ENCODE data around the gene SRSF8. TPM values are rescaled to one million over a fixed set of nuclear protein-coding genes. Genes with fewer than 3 reads are reported as not detected.

Gene SRSF8
- total RNA-seq, 1 experiment from 2014 or later, result 31.0 TPM

DNA sequence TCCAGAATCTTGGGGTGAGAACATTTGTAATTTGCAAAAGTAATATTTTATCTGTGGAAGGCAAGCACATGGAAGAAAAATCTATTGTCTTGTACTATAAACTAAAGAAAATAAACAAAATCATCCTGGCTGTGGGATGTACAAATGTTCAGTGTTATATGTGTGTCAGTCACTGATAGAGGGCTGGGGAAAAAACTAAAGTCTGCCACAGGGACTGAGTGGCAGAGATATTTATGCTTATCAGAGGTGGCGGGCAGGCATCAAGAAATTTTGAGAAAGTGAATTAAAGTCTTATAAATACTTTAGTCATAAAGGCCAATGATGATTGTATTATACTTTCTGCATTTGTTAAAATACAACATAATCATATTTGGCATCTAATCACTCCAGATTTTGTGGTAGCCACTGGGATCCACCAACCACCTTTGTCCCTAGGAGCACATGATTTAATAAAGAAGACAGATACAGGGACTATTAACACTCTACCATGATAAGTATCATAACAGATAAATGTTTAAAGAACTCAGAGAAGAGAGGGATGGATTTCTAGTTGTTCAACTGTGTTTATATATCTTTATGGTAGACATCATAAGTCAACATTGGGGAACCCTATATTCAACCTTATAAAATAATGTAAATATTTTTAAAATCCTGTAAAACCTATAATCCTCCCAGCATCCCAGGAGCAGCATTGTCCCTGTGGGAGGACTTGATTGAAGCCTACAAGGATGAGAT is 20.3 kb downstream of the SRSF8 start (continued):
- TF ChIP-seq POLR2A (IDR thresholded peaks at IDR 0.05; ENCODE audit: borderline replicate concordance, extremely low read depth, insufficient read depth, insufficient read length) (no peak), TCF7L2 (IDR thresholded peaks at IDR 0.05; ENCODE audit: borderline replicate concordance, extremely low read depth, insufficient read depth, insufficient read length) (no peak)
- TF ChIP-seq, protein P1, sequence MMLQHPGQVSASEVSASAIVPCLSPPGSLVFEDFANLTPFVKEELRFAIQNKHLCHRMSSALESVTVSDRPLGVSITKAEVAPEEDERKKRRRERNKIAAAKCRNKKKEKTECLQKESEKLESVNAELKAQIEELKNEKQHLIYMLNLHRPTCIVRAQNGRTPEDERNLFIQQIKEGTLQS (IDR thresholded peaks at IDR 0.05), result no peak
- TF ChIP-seq, protein P2, sequence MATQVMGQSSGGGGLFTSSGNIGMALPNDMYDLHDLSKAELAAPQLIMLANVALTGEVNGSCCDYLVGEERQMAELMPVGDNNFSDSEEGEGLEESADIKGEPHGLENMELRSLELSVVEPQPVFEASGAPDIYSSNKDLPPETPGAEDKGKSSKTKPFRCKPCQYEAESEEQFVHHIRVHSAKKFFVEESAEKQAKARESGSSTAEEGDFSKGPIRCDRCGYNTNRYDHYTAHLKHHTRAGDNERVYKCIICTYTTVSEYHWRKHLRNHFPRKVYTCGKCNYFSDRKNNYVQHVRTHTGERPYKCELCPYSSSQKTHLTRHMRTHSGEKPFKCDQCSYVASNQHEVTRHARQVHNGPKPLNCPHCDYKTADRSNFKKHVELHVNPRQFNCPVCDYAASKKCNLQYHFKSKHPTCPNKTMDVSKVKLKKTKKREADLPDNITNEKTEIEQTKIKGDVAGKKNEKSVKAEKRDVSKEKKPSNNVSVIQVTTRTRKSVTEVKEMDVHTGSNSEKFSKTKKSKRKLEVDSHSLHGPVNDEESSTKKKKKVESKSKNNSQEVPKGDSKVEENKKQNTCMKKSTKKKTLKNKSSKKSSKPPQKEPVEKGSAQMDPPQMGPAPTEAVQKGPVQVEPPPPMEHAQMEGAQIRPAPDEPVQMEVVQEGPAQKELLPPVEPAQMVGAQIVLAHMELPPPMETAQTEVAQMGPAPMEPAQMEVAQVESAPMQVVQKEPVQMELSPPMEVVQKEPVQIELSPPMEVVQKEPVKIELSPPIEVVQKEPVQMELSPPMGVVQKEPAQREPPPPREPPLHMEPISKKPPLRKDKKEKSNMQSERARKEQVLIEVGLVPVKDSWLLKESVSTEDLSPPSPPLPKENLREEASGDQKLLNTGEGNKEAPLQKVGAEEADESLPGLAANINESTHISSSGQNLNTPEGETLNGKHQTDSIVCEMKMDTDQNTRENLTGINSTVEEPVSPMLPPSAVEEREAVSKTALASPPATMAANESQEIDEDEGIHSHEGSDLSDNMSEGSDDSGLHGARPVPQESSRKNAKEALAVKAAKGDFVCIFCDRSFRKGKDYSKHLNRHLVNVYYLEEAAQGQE (IDR thresholded peaks at IDR 0.05; ENCODE audit: low read depth), result no peak
- TF ChIP-seq, protein P3, sequence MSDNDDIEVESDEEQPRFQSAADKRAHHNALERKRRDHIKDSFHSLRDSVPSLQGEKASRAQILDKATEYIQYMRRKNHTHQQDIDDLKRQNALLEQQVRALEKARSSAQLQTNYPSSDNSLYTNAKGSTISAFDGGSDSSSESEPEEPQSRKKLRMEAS (IDR thresholded peaks at IDR 0.05), result no peak

DNA sequence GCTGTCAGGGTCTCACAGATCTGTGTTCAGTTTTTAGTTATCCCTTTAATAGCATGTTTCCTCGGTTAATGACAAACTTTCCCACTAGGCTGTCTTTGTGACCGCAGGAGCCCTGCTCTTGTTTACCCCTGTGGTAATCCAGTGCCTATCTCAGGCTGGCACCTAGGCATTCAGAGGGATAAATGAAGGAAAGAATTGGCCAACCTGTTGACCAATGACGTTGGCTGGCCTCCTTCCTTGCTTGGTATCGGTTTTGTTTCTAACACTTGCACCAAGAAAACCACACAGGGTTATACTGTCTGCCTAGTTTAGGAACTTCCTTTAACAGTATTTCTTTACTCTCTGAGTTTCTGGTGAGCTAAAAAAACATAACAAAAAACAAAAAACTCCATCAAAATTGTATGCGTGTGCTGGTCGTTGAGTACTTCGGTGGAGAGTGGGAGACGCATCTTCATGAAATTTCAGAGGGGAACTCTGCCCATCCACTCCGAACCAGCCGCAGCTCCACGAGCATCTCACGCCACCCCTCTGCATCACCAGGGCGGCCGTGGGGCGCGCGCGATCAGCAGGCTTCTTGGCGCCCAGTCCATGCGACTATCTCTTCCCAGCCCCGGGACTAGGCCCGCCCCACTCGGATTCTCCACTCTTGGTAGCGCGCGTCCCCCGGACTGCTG is 22.4 kb downstream of the SRSF8 start:
- peak overlapping the region; percentile 80 for H3K9ac ChIP-seq (ENCODE audit: low read length)
- H3K9me2 ChIP-seq (ENCODE audit: insufficient read depth), result no peaks in the 10 kb centered on the region
- TSS peak; percentile 73 for BruUV-seq (replicated peaks)
- peaks cover 19% of the 10 kb centered on the region; the same call in 1 of the 2 replicates for H3K79me2 ChIP-seq (ENCODE audit: insufficient read depth, low read length)
- peak overlapping the region; percentile 47 for H2AFZ ChIP-seq (ENCODE audit: low read depth, low read length, poor library complexity, severe bottlenecking)
- peak overlapping the region; percentile 91 for H3K4me2 ChIP-seq (ENCODE audit: low read length)
- POLR2A ChIA-PET, result interaction anchor here (1.7 to 4.9 kb wide), 3 partner anchors 9 to 21 kb away, joined by 3 to 28 read pairs (median 5); partner anchors contain the start of gene SRSF8
- no peaks in the 10 kb centered on the region for H3K27me3 ChIP-seq (ENCODE audit: insufficient read depth, low read length)
- no peaks in the 10 kb centered on the region for H4K20me1 ChIP-seq (ENCODE audit: insufficient read depth)
- intact Hi-C loops (cut with micrococcal nuclease), result no loop called here
- peak overlapping the region; percentile 69; the same call in 1 of the 2 replicates for H3K27ac ChIP-seq (ENCODE audit: low read depth, low read length)
- H3K9me3 ChIP-seq (ENCODE audit: control insufficient read depth in 1 of 2, insufficient read depth in 1 of 2, low read depth in 1 of 2, low read length in 2 of 2), result no peaks in the 10 kb centered on the region
- DNase-seq (ENCODE audit: low read depth, low spot score) (no peak), ATAC-seq (no peak)
- CTCF ChIA-PET, result interaction anchor here (4.3 kb wide), 1 partner anchor 21 kb away, joined by 23 read pairs; the partner anchor contains the start of gene SRSF8
- peaks cover 44 to 56% of the 10 kb centered on the region in 2 experiments for H3K4me1 ChIP-seq (ENCODE audit: control insufficient read depth in 1 of 2, insufficient read depth in 2 of 2, low read length in 2 of 2)
- no peaks in the 10 kb centered on the region for H3K36me3 ChIP-seq (ENCODE audit: control insufficient read depth in 1 of 2, insufficient read depth in 2 of 2, low read length in 2 of 2)
- RAD21 ChIA-PET (ENCODE audit: low non-redundant PET in 1 of 2, low total read pairs in 2 of 2, uncharacterized antibody in 2 of 2, unreplicated experiment in 2 of 2), result interaction anchor here in 1 of 2 experiments (1.4 kb wide), 1 partner anchor 19 kb away, joined by 3 read pairs; no protein-coding TSS in a partner anchor
- H3K4me3 ChIP-seq (replicated peaks in 1 of 2; ENCODE audit: low read depth in 1 of 2, low read length in 2 of 2), result peak overlapping the region; percentile 35 to 82
- TF ChIP-seq, protein P4, sequence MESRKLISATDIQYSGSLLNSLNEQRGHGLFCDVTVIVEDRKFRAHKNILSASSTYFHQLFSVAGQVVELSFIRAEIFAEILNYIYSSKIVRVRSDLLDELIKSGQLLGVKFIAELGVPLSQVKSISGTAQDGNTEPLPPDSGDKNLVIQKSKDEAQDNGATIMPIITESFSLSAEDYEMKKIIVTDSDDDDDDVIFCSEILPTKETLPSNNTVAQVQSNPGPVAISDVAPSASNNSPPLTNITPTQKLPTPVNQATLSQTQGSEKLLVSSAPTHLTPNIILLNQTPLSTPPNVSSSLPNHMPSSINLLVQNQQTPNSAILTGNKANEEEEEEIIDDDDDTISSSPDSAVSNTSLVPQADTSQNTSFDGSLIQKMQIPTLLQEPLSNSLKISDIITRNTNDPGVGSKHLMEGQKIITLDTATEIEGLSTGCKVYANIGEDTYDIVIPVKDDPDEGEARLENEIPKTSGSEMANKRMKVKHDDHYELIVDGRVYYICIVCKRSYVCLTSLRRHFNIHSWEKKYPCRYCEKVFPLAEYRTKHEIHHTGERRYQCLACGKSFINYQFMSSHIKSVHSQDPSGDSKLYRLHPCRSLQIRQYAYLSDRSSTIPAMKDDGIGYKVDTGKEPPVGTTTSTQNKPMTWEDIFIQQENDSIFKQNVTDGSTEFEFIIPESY (IDR thresholded peaks at IDR 0.05; ENCODE audit: extremely low read depth, insufficient replicate concordance, low read length), result no peak
- TF ChIP-seq SP1 (IDR thresholded peaks at IDR 0.05; ENCODE audit: low read depth) (no peak), EZH2 (IDR thresholded peaks at IDR 0.05) (no peak), ZFX (IDR thresholded peaks at IDR 0.05) (no peak; the same call in 1 of the 2 replicates)
- TF ChIP-seq, protein P5, sequence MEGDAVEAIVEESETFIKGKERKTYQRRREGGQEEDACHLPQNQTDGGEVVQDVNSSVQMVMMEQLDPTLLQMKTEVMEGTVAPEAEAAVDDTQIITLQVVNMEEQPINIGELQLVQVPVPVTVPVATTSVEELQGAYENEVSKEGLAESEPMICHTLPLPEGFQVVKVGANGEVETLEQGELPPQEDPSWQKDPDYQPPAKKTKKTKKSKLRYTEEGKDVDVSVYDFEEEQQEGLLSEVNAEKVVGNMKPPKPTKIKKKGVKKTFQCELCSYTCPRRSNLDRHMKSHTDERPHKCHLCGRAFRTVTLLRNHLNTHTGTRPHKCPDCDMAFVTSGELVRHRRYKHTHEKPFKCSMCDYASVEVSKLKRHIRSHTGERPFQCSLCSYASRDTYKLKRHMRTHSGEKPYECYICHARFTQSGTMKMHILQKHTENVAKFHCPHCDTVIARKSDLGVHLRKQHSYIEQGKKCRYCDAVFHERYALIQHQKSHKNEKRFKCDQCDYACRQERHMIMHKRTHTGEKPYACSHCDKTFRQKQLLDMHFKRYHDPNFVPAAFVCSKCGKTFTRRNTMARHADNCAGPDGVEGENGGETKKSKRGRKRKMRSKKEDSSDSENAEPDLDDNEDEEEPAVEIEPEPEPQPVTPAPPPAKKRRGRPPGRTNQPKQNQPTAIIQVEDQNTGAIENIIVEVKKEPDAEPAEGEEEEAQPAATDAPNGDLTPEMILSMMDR (IDR thresholded peaks at IDR 0.05 in 2 of 3, conservative IDR thresholded peaks at IDR 0.05 in 1 of 3; ENCODE audit: borderline replicate concordance in 1 of 3, insufficient read depth in 1 of 3, low read depth in 2 of 3, low read length in 2 of 3), result no peak
